Endothelial cell of umbilical vein (primary cell): Measurements from ENCODE around the gene OR4K14. TPM values are rescaled to one million over a fixed set of nuclear protein-coding genes. Genes with fewer than 3 reads are reported as not detected.

ENCODE experiments used
- BruUV-seq: library from RNA; stranded (reverse); fragments of 400-500 nt; replicated peaks from 2 replicates; lab custom pipeline; 2021; lab: Mats Ljungman, UMichigan
- CTCF ChIA-PET: fragments of 300-600, 350-600 bp; sonication (Branson Sonifier 250); formaldehyde crosslinking; loops from one replicate; lab custom pipeline; 2021; ENCODE audit warnings: antibody characterized with exemption, inconsistent platforms; lab: Charles Lee
- POLR2A ChIA-PET: fragments of 300-600, 350-600 bp; sonication (Branson Sonifier 250); formaldehyde crosslinking; loops from one replicate; lab custom pipeline; 2021; ENCODE audit warnings: antibody characterized with exemption, inconsistent platforms; lab: Charles Lee
- DNase-seq: peaks from one replicate; pipeline ENCODE4 v3.0.0-alpha.2; 2011; ENCODE audit warnings: low read depth, low spot score
- FAIRE-seq: peaks from 2 replicates; lab custom pipeline; 2011; peaks lifted over from hg19 to GRCh38; lab: Jason Lieb, UNC
- H2AFZ ChIP-seq: 2 replicates; pipeline ENCODE4 v1.6.0; 2012; ENCODE audit warnings: low read depth, low read length, control low read depth, inconsistent platforms
- H3K27ac ChIP-seq: 2 replicates; pipeline ENCODE4 v1.5.1; 2011; ENCODE audit warnings: low read depth, mild to moderate bottlenecking, control low read depth, low read length, moderate library complexity; ENCODE audit not compliant: insufficient read depth
- H3K27me3 ChIP-seq, 2 experiments: 2 replicates each; pipeline versions ENCODE4 v1.6.0 to v1.6.1; 2011; ENCODE audit warnings: low read length in 2 of 2, mixed read lengths in 1 of 2; ENCODE audit not compliant: control insufficient read depth in 2 of 2, insufficient read depth in 2 of 2
- H3K36me3 ChIP-seq, 2 experiments: 2 replicates in 1 of 2; 3 replicates in 1 of 2; pipeline ENCODE4 v1.5.1; 2011; ENCODE audit warnings: low read length in 2 of 2, mild to moderate bottlenecking in 1 of 2, moderate library complexity in 1 of 2; ENCODE audit not compliant: control insufficient read depth in 2 of 2, insufficient read depth in 2 of 2; ENCODE audit errors: extremely low read depth in 1 of 2
- H3K4me1 ChIP-seq: 3 replicates; pipeline ENCODE4 v1.5.1; 2011; ENCODE audit warnings: mild to moderate bottlenecking, low read length; ENCODE audit not compliant: control insufficient read depth, insufficient read depth; ENCODE audit errors: extremely low read depth
- H3K4me2 ChIP-seq: 2 replicates; pipeline ENCODE4 v1.6.1; 2011; ENCODE audit warnings: low read length, control low read depth, mixed read lengths; ENCODE audit not compliant: insufficient read depth
- H3K4me3 ChIP-seq, 3 experiments: fragments of 200-600 bp in 1 of 3; sonication (generic), shearing (Covaris generic) in 1 of 3; replicated peaks in 1 of 3; 2 replicates each; pipeline ENCODE4 v1.5.1; 2011 to 2016; ENCODE audit warnings: control low read depth in 3 of 3, low read length in 3 of 3, mild to moderate bottlenecking in 2 of 3, inconsistent platforms in 1 of 3, low read depth in 1 of 3, moderate library complexity in 1 of 3; ENCODE audit not compliant: insufficient read depth in 1 of 3
- H3K79me2 ChIP-seq: 2 replicates; pipeline ENCODE4 v1.6.0; 2012; ENCODE audit warnings: low read length, inconsistent platforms; ENCODE audit not compliant: control insufficient read depth, insufficient read depth
- H3K9ac ChIP-seq: replicated peaks from 2 replicates; pipeline ENCODE3; 2011; ENCODE audit warnings: low read length, control low read depth; ENCODE audit not compliant: insufficient read depth; ENCODE audit errors: extremely low read depth
- H3K9me1 ChIP-seq: replicated peaks from 3 replicates; pipeline ENCODE4 v1.6.0; 2011; ENCODE audit warnings: mild to moderate bottlenecking, low read length; ENCODE audit not compliant: control insufficient read depth, insufficient read depth; ENCODE audit errors: extremely low read depth
- H3K9me3 ChIP-seq: replicated peaks from 2 replicates; pipeline ENCODE4 v1.5.1; 2012; ENCODE audit warnings: low read length, inconsistent platforms; ENCODE audit not compliant: control insufficient read depth, insufficient read depth
- H4K20me1 ChIP-seq: replicated peaks from 2 replicates; pipeline ENCODE3; 2011; ENCODE audit warnings: mild to moderate bottlenecking, low read length; ENCODE audit not compliant: control insufficient read depth, insufficient read depth; ENCODE audit errors: extremely low read depth
- CTCF ChIP-seq, 2 donors: IDR thresholded peaks; 1 replicate in 1 of 2; 2 replicates in 1 of 2; pipeline ENCODE4 v1.5.1; 2011; ENCODE audit warnings: low read length in 2 of 2, mild to moderate bottlenecking in 2 of 2, moderate library complexity in 2 of 2, control low read depth in 1 of 2, inconsistent platforms in 1 of 2, low read depth in 1 of 2; ENCODE audit not compliant: insufficient read depth in 1 of 2; ENCODE audit errors: extremely low read depth in 1 of 2
- EZH2 ChIP-seq: IDR thresholded peaks from 2 replicates; pipeline ENCODE4 v1.6.1; 2012; ENCODE audit warnings: borderline replicate concordance, low read depth, mild to moderate bottlenecking, moderate library complexity, low read length, inconsistent platforms; ENCODE audit not compliant: severe bottlenecking
- FOS ChIP-seq: IDR thresholded peaks from 2 replicates; pipeline ENCODE4 v1.6.1; 2011; ENCODE audit warnings: mild to moderate bottlenecking, low read length, moderate library complexity, borderline replicate concordance; ENCODE audit not compliant: insufficient read depth
- GATA2 ChIP-seq: IDR thresholded peaks from 2 replicates; pipeline ENCODE4 v1.7.0; 2011; ENCODE audit warnings: low read depth, mild to moderate bottlenecking, moderate library complexity, mixed read lengths, low read length; ENCODE audit not compliant: insufficient read length, insufficient read depth
- MAX ChIP-seq: IDR thresholded peaks from 2 replicates; pipeline ENCODE4 v1.6.1; 2011; ENCODE audit not compliant: insufficient read depth, insufficient read length
- MYC ChIP-seq: IDR thresholded peaks from one replicate; pipeline ENCODE4 v1.6.1; 2011; ENCODE audit warnings: mild to moderate bottlenecking, low read depth, low read length
- POLR2A ChIP-seq: IDR thresholded peaks from 2 replicates; pipeline ENCODE4 v1.6.1; 2012; ENCODE audit warnings: low read depth, mild to moderate bottlenecking, control low read depth, low read length
- POLR2AphosphoS5 ChIP-seq: IDR thresholded peaks from 2 replicates; pipeline ENCODE4 v1.6.1; 2012; ENCODE audit warnings: low read depth, mild to moderate bottlenecking, control low read depth, low read length, moderate library complexity; ENCODE audit not compliant: insufficient read depth
- dilution Hi-C: fragments of 300-500 bp; cut with MboI; formaldehyde crosslinking; loops from one replicate; pipeline ENCODE4 v1.15.0; 2019; ENCODE audit warnings: low sequenced_read_pairs; ENCODE audit not compliant: extremely low pct_ligation_motif_present
- intact Hi-C: fragments of 100-400 bp; cut with micrococcal nuclease; formaldehyde crosslinking; loops from one replicate; pipeline ENCODE4 v1.10.0; 2022
- polyA plus RNA-seq, 4 experiments: library from polyadenylated mRNA; depleted of rRNA in 3 of 4; stranded (reverse) in 3 of 4; unstranded in 1 of 4; fragments of >200 nt; gene quantifications; 2 replicates each; pipeline versions ENCODE4 v1.2.1 to v1.2.3, GENCODE V29; 2011 to 2012; ENCODE audit warnings: missing spikeins in 1 of 4
- total RNA-seq: library from RNA; stranded (reverse); gene quantifications from 2 replicates; pipeline ENCODE4 v1.2.3, GENCODE V29; 2021

The OR4K14 gene
- total and polyA plus RNA-seq, 2 donors (not counting 3 experiments of a cell fraction or from before 2014, with no cell fraction given) = not detected

GRCh38 chr14:20001863-20002262, 17.2 kb downstream of the OR4K14 start, which contains the start of gene OR4Q2:
OR4Q2 (plus strand) TSS chr14:20002163.
- H3K9me1 ChIP-seq = no peaks in the 10 kb centered on the region
- peaks cover 4% of the 10 kb centered on the region for H3K9me3 ChIP-seq
- TF ChIP-seq POLR2AphosphoS5 (no peak), EZH2 (no peak), MAX (no peak), GATA2 (no peak), POLR2A (no peak), MYC (no peak)
- ChIA-PET POLR2A (no interaction called here), CTCF (no interaction called here)
- no peaks in the 10 kb centered on the region for H3K4me1 ChIP-seq
- DNase-seq = no peak
- H3K4me2 ChIP-seq = no peak within 1 kb of the TSS
- no peaks in the 10 kb centered on the region for H3K36me3 ChIP-seq
- BruUV-seq = no TSS peak
- H3K79me2 ChIP-seq = no peaks in the 10 kb centered on the region
- H3K27ac ChIP-seq = no peak within 1 kb of the TSS
- H2AFZ ChIP-seq = no peak within 1 kb of the TSS
- H4K20me1 ChIP-seq = no peaks in the 10 kb centered on the region
- no peak within 1 kb of the TSS for H3K4me3 ChIP-seq
- intact Hi-C loops = no loop called here
- H3K9ac ChIP-seq = no peak within 1 kb of the TSS
- dilution Hi-C loops = no loop called here
- H3K27me3 ChIP-seq = no peaks in the 10 kb centered on the region
- no peak for FAIRE-seq

- no peak overlapping the region for H3K9ac ChIP-seq
- H3K36me3 ChIP-seq = no peaks in the 10 kb centered on the region
- H3K9me3 ChIP-seq = peaks cover 2% of the 10 kb centered on the region
- no peaks in the 10 kb centered on the region for H3K4me1 ChIP-seq
- H3K4me3 ChIP-seq = no peak overlapping the region
- TF ChIP-seq POLR2A = no peak
- TF ChIP-seq MAX = no peak
- no peak for TF ChIP-seq EZH2
- TF ChIP-seq CTCF (IDR thresholded peaks at IDR 0.05; ENCODE audit: extremely low read depth in 1 of 2, insufficient read depth in 1 of 2, low read depth in 1 of 2, low read length in 2 of 2) = no peak
- TF ChIP-seq GATA2 = no peak
- no peak for TF ChIP-seq MYC
- no peak for TF ChIP-seq FOS
- no peak for TF ChIP-seq POLR2AphosphoS5
- BruUV-seq = no TSS peak
- no peaks in the 10 kb centered on the region for H3K9me1 ChIP-seq
- no peak overlapping the region for H2AFZ ChIP-seq
- no peaks in the 10 kb centered on the region for H4K20me1 ChIP-seq
- ChIA-PET POLR2A (interaction anchor here (0.6 kb wide), 1 partner anchor 16 kb away, joined by 3 read pairs; no protein-coding TSS in a partner anchor), CTCF (no interaction called here)
- H3K4me2 ChIP-seq = no peak overlapping the region
- intact Hi-C loops (no loop called here), dilution Hi-C loops (no loop called here)
- no peak for FAIRE-seq
- DNase-seq = no peak
- no peaks in the 10 kb centered on the region for H3K79me2 ChIP-seq
- no peak overlapping the region for H3K27ac ChIP-seq
- H3K27me3 ChIP-seq = no peaks in the 10 kb centered on the region
These were observed 25.7 kb downstream of the OR4K14 start for GRCh38 chr14:19993438-19993837.
